Fibroblast of villous mesenchyme (primary cell): Measurements from ENCODE around the gene SUSD2. TPM values are rescaled to one million over a fixed set of nuclear protein-coding genes. Genes with fewer than 3 reads are reported as not detected.
"Not testable (repeated sequence)": the region's sequence is repeated elsewhere in the genome, so short reads cannot be mapped to it uniquely, and the experiment has no call there.

Source experiments
- DNase-seq: peaks from one replicate; pipeline ENCODE4 v3.0.0-alpha.2; 2010; ENCODE audit warnings: low read depth
- H3K4me3 ChIP-seq: 2 replicates; pipeline ENCODE4 v1.5.1; 2011; ENCODE audit warnings: low read depth, mild to moderate bottlenecking, low read length
- total RNA-seq: library from RNA; depleted of rRNA; stranded (reverse); fragments of >200 nt; gene quantifications from 2 replicates; pipeline ENCODE4 v1.2.3, GENCODE V29; 2012
- TF ChIP-seq, protein P1 (sequence below): IDR thresholded peaks from 2 replicates; pipeline ENCODE4 v1.5.1; 2012; ENCODE audit warnings: low read depth, mild to moderate bottlenecking, low read length; ENCODE audit not compliant: insufficient read depth

SUSD2 gene
- total RNA-seq, 1 donor: 1.3 TPM

DNA sequence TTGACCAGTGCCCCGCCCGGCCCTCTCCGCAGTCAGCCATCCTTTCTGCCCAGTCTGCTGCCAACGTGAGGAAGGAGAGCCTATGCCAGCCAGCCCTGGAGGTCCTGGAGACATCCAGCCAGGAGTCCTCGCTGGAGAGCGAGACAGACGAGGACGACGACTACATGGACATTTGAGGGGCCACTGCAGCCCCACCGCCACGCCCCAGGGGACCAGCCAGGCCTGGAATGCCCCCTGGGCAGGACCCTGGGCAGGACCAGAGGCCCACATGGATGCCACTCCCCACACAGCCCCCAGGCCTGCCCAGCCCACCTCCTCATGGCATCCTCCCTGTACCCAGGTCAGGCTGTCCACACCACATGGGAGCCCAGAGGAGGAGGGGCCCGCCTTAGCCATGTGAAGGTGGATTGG is 3.3 kb upstream of the SUSD2 start:
- no peak for DNase-seq
- H3K4me3 ChIP-seq: no peak overlapping the region
- TF ChIP-seq, protein P1, sequence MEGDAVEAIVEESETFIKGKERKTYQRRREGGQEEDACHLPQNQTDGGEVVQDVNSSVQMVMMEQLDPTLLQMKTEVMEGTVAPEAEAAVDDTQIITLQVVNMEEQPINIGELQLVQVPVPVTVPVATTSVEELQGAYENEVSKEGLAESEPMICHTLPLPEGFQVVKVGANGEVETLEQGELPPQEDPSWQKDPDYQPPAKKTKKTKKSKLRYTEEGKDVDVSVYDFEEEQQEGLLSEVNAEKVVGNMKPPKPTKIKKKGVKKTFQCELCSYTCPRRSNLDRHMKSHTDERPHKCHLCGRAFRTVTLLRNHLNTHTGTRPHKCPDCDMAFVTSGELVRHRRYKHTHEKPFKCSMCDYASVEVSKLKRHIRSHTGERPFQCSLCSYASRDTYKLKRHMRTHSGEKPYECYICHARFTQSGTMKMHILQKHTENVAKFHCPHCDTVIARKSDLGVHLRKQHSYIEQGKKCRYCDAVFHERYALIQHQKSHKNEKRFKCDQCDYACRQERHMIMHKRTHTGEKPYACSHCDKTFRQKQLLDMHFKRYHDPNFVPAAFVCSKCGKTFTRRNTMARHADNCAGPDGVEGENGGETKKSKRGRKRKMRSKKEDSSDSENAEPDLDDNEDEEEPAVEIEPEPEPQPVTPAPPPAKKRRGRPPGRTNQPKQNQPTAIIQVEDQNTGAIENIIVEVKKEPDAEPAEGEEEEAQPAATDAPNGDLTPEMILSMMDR: no peak

- DNase-seq: no peak
- no peak overlapping the region for H3K4me3 ChIP-seq
- TF ChIP-seq, protein P1: peak; percentile 35
Observed at GRCh38 chr22:24178502-24179440, 2.5 kb upstream of the SUSD2 start.

DNA sequence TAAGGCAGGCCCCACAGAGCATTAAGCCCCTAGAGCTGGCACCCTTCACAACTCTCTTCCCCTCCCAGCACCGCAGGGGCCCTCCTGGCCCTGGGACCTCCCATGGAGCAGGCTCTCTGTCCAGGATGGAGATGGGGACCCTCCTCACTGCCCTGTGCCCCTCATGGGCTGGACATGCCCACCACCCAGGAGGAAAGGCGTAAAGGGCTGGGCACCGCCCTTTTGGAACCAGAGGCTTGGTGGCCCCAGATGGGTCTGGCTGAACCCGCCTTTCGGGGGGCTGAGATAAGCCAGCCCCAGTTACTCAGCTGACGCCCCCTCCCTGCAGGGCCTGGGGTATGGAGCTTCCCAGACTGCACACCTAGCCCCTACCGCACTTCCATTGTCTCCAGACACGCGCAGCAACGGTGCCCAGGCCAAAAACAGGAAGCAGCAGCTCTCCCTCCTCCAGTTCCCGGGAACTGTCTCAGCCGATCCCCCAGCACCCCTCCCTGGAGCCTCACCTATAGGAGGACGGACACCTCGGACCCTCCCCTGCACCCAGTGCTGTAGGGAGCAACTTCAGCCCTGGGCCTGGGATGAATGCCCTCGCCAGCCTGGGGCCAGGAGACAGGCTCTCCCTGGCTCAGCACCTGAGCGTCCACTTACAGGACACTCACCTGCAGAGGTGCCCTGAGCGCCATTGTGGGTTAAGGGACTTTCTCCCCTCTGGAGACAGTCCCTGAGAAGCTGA is 1.6 kb upstream of the SUSD2 start:
- H3K4me3 ChIP-seq: no peak overlapping the region
- TF ChIP-seq, protein P1: no peak
- DNase-seq: no peak

DNA sequence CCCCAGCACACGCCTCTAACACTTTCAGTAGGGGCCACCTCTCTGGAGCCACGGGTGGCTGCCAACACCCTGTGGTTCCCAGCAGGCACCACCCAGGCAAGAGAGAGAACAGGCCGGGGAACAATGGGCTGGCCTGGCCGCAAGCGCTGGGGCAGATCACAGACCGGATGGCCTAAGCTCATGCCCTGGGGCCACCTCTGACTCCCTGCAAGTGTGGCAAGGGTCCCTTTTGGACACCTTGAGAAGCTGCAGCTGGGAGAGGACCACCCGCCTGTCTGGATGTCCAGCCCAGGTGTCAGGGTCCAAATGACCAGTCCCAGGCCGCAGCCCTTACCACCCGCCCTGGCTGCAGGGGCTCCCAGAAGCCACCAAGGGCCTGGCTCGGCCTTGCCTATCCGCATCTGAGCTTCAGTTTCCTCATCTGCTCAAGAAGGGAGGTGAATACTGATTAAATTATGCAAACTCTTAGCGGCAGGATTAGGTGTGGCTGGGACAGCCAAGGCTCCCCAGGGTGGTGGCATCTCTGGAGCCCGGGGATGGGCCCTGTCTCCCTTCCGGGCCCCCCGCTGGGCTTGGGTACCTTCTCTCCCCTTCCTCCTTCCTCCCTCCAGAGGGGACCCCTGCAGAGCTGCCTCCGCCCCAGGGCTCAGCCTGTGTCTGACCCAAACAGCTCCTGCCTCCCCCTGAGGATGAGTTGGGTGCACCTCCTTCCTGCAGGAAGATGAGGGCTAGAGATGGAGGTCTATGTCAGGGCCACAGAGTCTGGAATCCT is 785 bp upstream of the SUSD2 start:
- no peak overlapping the region for H3K4me3 ChIP-seq
- TF ChIP-seq, protein P1: no peak
- no peak for DNase-seq

DNA sequence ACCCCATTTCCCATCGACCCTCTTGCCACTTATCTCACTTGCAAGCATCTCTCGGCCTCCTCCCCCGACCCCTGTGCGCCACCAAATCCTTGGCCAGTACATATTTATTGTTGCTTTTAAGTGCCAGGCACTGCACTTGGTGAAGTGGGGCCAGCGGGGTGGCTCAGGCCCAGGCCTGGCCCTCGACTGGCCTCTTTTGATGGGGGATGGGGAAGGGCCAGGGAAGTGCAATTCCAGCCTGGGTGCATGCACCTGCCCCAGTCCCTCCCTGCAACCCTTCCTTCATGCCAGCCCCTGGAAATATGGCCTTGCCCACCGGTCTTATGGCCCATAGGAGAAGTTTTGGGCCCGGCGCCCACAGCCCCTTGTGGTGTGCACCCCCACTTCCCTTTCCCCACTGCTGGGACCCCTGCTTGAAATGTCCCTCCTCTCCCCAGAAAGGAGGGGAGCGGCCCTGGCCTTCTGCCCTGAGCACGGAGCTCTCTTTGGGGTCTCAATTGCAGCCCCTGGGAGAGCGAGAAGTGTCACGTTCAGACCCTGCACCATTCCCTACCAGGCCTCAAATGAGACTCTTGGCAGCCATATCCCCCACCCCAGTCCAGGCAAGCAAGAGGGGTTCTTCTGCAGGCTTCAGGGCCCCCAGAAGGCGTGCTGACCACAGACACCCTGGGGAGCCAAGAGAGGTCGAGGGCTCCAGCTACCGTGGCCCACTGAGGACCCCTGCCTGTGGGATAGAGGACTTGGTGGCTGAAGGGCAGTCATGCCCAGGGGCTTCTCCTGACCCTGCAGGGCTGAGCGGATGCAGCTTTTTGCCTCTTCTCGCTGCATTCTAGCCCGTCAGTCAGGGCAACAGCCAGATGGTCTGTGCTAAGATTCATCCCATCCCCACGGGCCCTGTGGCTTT is 961 bp downstream of the SUSD2 start:
- no peak for DNase-seq
- H3K4me3 ChIP-seq: no peak overlapping the region
- TF ChIP-seq, protein P1: peak; percentile 34

GRCh38 chr22:24182900-24183246 is 1.6 kb downstream of the SUSD2 start:
- not testable (repeated sequence) for DNase-seq, H3K4me3 ChIP-seq
